SK-N-SH (cell line): ENCODE measurements around the gene AGK.

Source experiments
- CHD2 ChIP-seq: fragments of 150-350 bp; IDR thresholded peaks from 2 replicates; pipeline ENCODE4 v1.6.1; 2018; ENCODE audit warnings: low read length; ENCODE audit not compliant: partially characterized antibody
- EP300 ChIP-seq, 2 experiments: IDR thresholded peaks; 2 replicates each; pipeline versions ENCODE4 v1.4.0 to v1.6.1; 2012; ENCODE audit warnings: borderline replicate concordance in 1 of 2, low read depth in 1 of 2, low read length in 1 of 2
- MXI1 ChIP-seq: IDR thresholded peaks from 2 replicates; pipeline ENCODE4 v1.6.1; 2012; ENCODE audit warnings: mild to moderate bottlenecking, low read depth, low read length, improper control_type of control experiment
- POLR2AphosphoS5 ChIP-seq: IDR thresholded peaks from 2 replicates; pipeline ENCODE4 v1.6.1; 2012; ENCODE audit warnings: low read depth, low read length
- RAD21 ChIP-seq: IDR thresholded peaks from 2 replicates; pipeline ENCODE4 v1.6.1; 2012; ENCODE audit warnings: mild to moderate bottlenecking, low read length
- TF ChIP-seq, protein P1 (sequence below): fragments of 200-600 bp; sonication (generic); IDR thresholded peaks from 2 replicates; pipeline ENCODE4 v1.6.1; 2017; ENCODE audit warnings: antibody characterized with exemption, mild to moderate bottlenecking, moderate library complexity
- TF ChIP-seq, protein P2 (sequence below): fragments of 150-350 bp; IDR thresholded peaks from 2 replicates; pipeline ENCODE4 v1.6.1; 2016; ENCODE audit warnings: mild to moderate bottlenecking, low read depth, low read length

DNA sequence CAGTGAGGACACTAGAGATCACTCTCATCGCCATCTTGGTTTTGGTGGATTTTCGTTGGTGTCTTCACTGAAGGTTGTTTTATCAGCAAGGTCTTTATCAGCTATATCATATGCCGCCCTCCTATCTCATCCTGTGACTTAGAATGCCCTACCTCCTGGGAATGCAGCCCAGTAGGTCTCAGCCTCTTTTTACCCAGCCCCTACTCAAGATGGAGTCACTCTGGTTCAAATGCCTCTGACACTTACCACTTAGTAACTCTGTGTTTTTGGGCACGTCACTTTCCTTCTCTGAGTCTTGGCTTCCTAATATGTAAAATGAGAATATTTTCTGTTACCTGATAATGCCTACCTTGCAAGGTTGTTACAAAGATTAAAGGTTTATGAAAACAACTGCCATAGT is 37.7 kb downstream of the AGK start:
- TF ChIP-seq, protein P1, sequence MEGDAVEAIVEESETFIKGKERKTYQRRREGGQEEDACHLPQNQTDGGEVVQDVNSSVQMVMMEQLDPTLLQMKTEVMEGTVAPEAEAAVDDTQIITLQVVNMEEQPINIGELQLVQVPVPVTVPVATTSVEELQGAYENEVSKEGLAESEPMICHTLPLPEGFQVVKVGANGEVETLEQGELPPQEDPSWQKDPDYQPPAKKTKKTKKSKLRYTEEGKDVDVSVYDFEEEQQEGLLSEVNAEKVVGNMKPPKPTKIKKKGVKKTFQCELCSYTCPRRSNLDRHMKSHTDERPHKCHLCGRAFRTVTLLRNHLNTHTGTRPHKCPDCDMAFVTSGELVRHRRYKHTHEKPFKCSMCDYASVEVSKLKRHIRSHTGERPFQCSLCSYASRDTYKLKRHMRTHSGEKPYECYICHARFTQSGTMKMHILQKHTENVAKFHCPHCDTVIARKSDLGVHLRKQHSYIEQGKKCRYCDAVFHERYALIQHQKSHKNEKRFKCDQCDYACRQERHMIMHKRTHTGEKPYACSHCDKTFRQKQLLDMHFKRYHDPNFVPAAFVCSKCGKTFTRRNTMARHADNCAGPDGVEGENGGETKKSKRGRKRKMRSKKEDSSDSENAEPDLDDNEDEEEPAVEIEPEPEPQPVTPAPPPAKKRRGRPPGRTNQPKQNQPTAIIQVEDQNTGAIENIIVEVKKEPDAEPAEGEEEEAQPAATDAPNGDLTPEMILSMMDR = no peak
- no peak for TF ChIP-seq POLR2AphosphoS5
- TF ChIP-seq, protein P2, sequence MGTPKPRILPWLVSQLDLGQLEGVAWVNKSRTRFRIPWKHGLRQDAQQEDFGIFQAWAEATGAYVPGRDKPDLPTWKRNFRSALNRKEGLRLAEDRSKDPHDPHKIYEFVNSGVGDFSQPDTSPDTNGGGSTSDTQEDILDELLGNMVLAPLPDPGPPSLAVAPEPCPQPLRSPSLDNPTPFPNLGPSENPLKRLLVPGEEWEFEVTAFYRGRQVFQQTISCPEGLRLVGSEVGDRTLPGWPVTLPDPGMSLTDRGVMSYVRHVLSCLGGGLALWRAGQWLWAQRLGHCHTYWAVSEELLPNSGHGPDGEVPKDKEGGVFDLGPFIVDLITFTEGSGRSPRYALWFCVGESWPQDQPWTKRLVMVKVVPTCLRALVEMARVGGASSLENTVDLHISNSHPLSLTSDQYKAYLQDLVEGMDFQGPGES = no peak
- TF ChIP-seq EP300 (IDR thresholded peaks at IDR 0.05; ENCODE audit: borderline replicate concordance in 1 of 2, low read depth in 1 of 2, low read length in 1 of 2) = no peak
- TF ChIP-seq MXI1 = no peak
- TF ChIP-seq CHD2 = no peak
- TF ChIP-seq RAD21 = no peak
